NT2/D1 (cell line): Measurements from ENCODE around the gene LRRC15.

ENCODE experiments used
- DNase-seq: peaks from one replicate; pipeline ENCODE4 v3.0.0-alpha.2; 2011; ENCODE audit warnings: low read depth, low spot score
- H3K27me3 ChIP-seq: 2 replicates; pipeline ENCODE4 v1.6.0; 2011; ENCODE audit warnings: mild to moderate bottlenecking; ENCODE audit not compliant: insufficient read length, insufficient read depth
- H3K36me3 ChIP-seq: 2 replicates; pipeline ENCODE4 v1.6.1; 2011; ENCODE audit warnings: mild to moderate bottlenecking, low read length, mixed read lengths; ENCODE audit not compliant: insufficient read depth, insufficient read length
- H3K4me1 ChIP-seq: 2 replicates; pipeline ENCODE4 v1.5.1; 2011; ENCODE audit not compliant: insufficient read depth, insufficient read length
- H3K4me3 ChIP-seq: 2 replicates; pipeline ENCODE4 v1.5.1; 2011; ENCODE audit warnings: low read depth; ENCODE audit not compliant: insufficient read length
- H3K9ac ChIP-seq: 2 replicates; pipeline ENCODE4 v1.6.0; 2011; ENCODE audit warnings: low read depth; ENCODE audit not compliant: insufficient read length
- H3K9me3 ChIP-seq: 2 replicates; pipeline ENCODE4 v1.5.1; 2011; ENCODE audit warnings: mild to moderate bottlenecking, low read length; ENCODE audit not compliant: insufficient read depth
- SUZ12 ChIP-seq: IDR thresholded peaks from 2 replicates; pipeline ENCODE4 v1.6.1; 2011; ENCODE audit not compliant: insufficient read length, insufficient read depth; ENCODE audit errors: extremely low read depth
- YY1 ChIP-seq: IDR thresholded peaks from 2 replicates; pipeline ENCODE4 v1.6.1; 2011; ENCODE audit not compliant: insufficient read length, insufficient read depth
- ZNF274 ChIP-seq: IDR thresholded peaks from 2 replicates; pipeline ENCODE4 v1.6.1; 2011; ENCODE audit warnings: mild to moderate bottlenecking, low read depth, low read length

LRRC15 gene

GRCh38 chr3:194360568-194360967 lies 9.0 kb downstream of the LRRC15 start:
- no peak for DNase-seq
- H3K9me3 ChIP-seq: no peaks in the 10 kb centered on the region
- H3K4me3 ChIP-seq: no peak overlapping the region
- peaks cover 1% of the 10 kb centered on the region for H3K4me1 ChIP-seq
- no peaks in the 10 kb centered on the region for H3K27me3 ChIP-seq
- TF ChIP-seq SUZ12: no peak
- no peak overlapping the region for H3K9ac ChIP-seq
- H3K36me3 ChIP-seq: no peaks in the 10 kb centered on the region

- DNase-seq: no peak
- H3K4me1 ChIP-seq: no peaks in the 10 kb centered on the region
- no peak for TF ChIP-seq SUZ12
- no peak for TF ChIP-seq ZNF274
- TF ChIP-seq YY1: no peak
- H3K9me3 ChIP-seq: no peaks in the 10 kb centered on the region
- H3K9ac ChIP-seq: no peak overlapping the region
- no peaks in the 10 kb centered on the region for H3K36me3 ChIP-seq
- no peak overlapping the region for H3K4me3 ChIP-seq
- no peaks in the 10 kb centered on the region for H3K27me3 ChIP-seq
Measured at GRCh38 chr3:194357681-194358080, 11.9 kb downstream of the LRRC15 start.

- DNase-seq: no peak
- Histone ChIP-seq H3K36me3 (no peaks in the 10 kb centered on the region), H3K4me3 (no peak overlapping the region), H3K9ac (no peak overlapping the region), H3K9me3 (no peaks in the 10 kb centered on the region), H3K4me1 (peaks cover 13% of the 10 kb centered on the region), H3K27me3 (no peaks in the 10 kb centered on the region)
- TF ChIP-seq YY1: no peak
- no peak for TF ChIP-seq ZNF274
- TF ChIP-seq SUZ12: no peak
Measured at GRCh38 chr3:194355379-194355778, 14.2 kb downstream of the LRRC15 start.

GRCh38 chr3:194354315-194354714 lies 15.2 kb downstream of the LRRC15 start:
- Histone ChIP-seq H3K36me3 (no peaks in the 10 kb centered on the region), H3K9ac (no peak overlapping the region), H3K9me3 (no peaks in the 10 kb centered on the region)

DNA sequence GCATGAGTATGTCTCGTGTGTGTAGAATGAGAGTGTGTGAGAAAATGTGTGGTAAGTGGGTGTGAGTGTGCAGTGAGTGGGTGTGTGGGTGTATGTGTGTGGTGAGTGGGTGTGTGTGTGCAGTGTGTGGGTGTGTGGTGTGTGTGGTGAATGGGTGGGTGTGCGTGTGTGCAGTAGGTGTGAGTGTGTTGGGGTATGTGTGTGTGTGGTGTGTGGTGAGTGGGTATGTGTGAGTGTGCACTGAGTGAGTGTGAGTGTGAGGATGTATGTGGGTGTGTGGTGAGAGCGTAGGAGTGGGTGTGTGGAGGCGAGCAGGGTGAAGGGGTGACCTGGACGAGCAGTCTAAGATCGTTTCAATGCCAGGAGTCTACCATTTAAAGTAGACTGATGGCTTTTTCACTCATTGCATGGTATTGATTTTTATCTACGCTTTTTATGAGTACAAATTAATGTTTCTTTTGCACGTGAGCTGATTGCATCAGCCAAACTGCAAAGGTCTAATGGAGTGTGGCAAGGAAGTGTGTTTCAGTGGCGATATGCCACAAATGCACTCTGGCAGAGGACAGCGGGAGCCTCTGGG lies 16.8 kb downstream of the LRRC15 start:
- H3K9me3 ChIP-seq: no peaks in the 10 kb centered on the region
- H3K4me1 ChIP-seq: peaks cover 13% of the 10 kb centered on the region
- TF ChIP-seq SUZ12 (no peak), ZNF274 (no peak), YY1 (no peak)
- no peak overlapping the region for H3K4me3 ChIP-seq
- no peaks in the 10 kb centered on the region for H3K36me3 ChIP-seq
- H3K9ac ChIP-seq: no peak overlapping the region
- no peak for DNase-seq
- no peaks in the 10 kb centered on the region for H3K27me3 ChIP-seq

More at GRCh38 chr3:194354315-194354714, 15.2 kb downstream of the LRRC15 start:
- DNase-seq: no peak
- TF ChIP-seq YY1 (no peak), ZNF274 (no peak), SUZ12 (no peak)
- H3K4me1 ChIP-seq: peaks cover 13% of the 10 kb centered on the region
- H3K4me3 ChIP-seq: no peak overlapping the region
- H3K27me3 ChIP-seq: no peaks in the 10 kb centered on the region

DNA sequence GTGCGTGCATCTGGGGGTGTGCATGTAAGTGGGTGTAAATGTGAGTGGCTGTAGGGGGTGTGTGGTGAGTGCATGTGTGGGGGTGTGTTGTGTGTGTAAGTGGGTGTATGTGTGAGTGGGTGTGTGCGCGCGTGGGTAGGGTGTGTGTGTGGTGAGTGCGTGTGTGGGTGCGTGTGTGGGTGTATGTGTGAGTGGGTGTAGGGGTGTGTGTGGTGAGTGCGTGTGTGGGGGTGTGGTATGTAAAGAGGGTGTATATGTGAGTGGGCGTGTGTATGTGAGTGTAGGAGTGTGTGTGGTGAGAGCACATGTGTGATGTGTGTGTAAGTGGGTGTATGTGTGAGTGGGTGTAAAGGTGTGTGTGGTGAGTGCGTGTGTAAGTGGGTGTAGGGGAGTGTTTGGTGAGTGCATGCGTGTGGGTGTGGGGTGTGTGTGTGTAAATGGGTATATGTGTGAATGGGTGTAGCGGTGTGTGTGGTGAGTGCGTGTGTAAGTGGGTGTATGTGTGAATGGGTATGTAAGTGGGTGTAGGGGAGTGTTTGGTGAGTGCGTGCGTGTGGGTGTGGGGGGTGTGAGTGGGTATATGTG lies 17.5 kb downstream of the LRRC15 start:
- Histone ChIP-seq H3K9ac (no peak overlapping the region), H3K9me3 (no peaks in the 10 kb centered on the region), H3K36me3 (no peaks in the 10 kb centered on the region), H3K4me3 (no peak overlapping the region), H3K4me1 (peaks cover 13% of the 10 kb centered on the region), H3K27me3 (no peaks in the 10 kb centered on the region)
- TF ChIP-seq YY1 (no peak), SUZ12 (no peak), ZNF274 (no peak)
- no peak for DNase-seq

GRCh38 chr3:194351080-194351672 lies 18.4 kb downstream of the LRRC15 start, which contains the start of gene CPN2:
Gene CPN2, minus strand, starts transcription at chr3:194351328. Its CDS starts 8,626 bp downstream, at chr3:194342702.
- H3K4me3 ChIP-seq: no peak within 1 kb of the TSS
- DNase-seq: no peak
- H3K27me3 ChIP-seq: no peaks in the 10 kb centered on the region
- H3K36me3 ChIP-seq: no peaks in the 10 kb centered on the region
- H3K4me1 ChIP-seq: peaks cover 18% of the 10 kb centered on the region
- TF ChIP-seq YY1: no peak
- TF ChIP-seq ZNF274: no peak
- TF ChIP-seq SUZ12: no peak
- no peak within 1 kb of the TSS for H3K9ac ChIP-seq
- no peaks in the 10 kb centered on the region for H3K9me3 ChIP-seq

- TF ChIP-seq YY1 (no peak), ZNF274 (no peak), SUZ12 (no peak)
- Histone ChIP-seq H3K36me3 (no peaks in the 10 kb centered on the region), H3K9ac (no peak overlapping the region), H3K4me1 (peaks cover 18% of the 10 kb centered on the region), H3K27me3 (no peaks in the 10 kb centered on the region), H3K4me3 (no peak overlapping the region), H3K9me3 (no peaks in the 10 kb centered on the region)
- no peak for DNase-seq
Measured at GRCh38 chr3:194350726-194351071, 18.8 kb downstream of the LRRC15 start.
